H1 (cell line): ENCODE measurements around the gene NR2F1-AS1. TPM values are rescaled to one million over a fixed set of nuclear protein-coding genes. Genes with fewer than 3 reads are reported as not detected.

ENCODE experiments used
- CTCF ChIA-PET: fragments of 300-600 bp; sonication (Branson Sonifier 250); formaldehyde crosslinking; loops from one replicate; lab custom pipeline; 2021; ENCODE audit not compliant: partially characterized antibody; lab: Charles Lee
- POLR2A ChIA-PET: fragments of 300-600 bp; sonication (Branson Sonifier 250); formaldehyde crosslinking; loops from one replicate; lab custom pipeline; 2021; ENCODE audit warnings: inconsistent platforms; ENCODE audit not compliant: partially characterized antibody; lab: Charles Lee
- DNase-seq, 2 experiments: peaks; one replicate each; pipeline versions ENCODE4 v3.0.0 to v3.0.0-alpha.2; 2010 to 2022; ENCODE audit warnings: low spot score in 2 of 2, low read depth in 1 of 2, mixed read lengths in 1 of 2
- FAIRE-seq: peaks from 2 replicates; lab custom pipeline; 2011; peaks lifted over from hg19 to GRCh38; lab: Jason Lieb, UNC
- H2AFZ ChIP-seq: 2 replicates; pipeline ENCODE4 v1.8.1; 2012; ENCODE audit warnings: low read length, inconsistent platforms
- H2AK5ac ChIP-seq: 2 replicates; pipeline ENCODE4 v1.6.1; 2013; ENCODE audit warnings: low read depth, low read length
- H2BK120ac ChIP-seq: replicated peaks from 2 replicates; pipeline ENCODE3; 2013; ENCODE audit warnings: low read depth, low read length, inconsistent platforms
- H2BK12ac ChIP-seq: 2 replicates; pipeline ENCODE4 v1.6.1; 2013; ENCODE audit warnings: low read depth, low read length
- H2BK15ac ChIP-seq: 2 replicates; pipeline ENCODE4 v1.6.1; 2013; ENCODE audit warnings: low read length
- H2BK20ac ChIP-seq: 2 replicates; pipeline ENCODE4 v1.6.1; 2013; ENCODE audit warnings: low read length
- H2BK5ac ChIP-seq: 2 replicates; pipeline ENCODE4 v1.6.1; 2013; ENCODE audit warnings: low read depth, low read length
- H3K14ac ChIP-seq: 2 replicates; pipeline ENCODE4 v1.6.1; 2013; ENCODE audit warnings: inconsistent platforms; ENCODE audit not compliant: insufficient read length
- H3K18ac ChIP-seq: 2 replicates; pipeline ENCODE4 v1.6.1; 2013; ENCODE audit warnings: low read length; ENCODE audit errors: extremely low read depth
- H3K23ac ChIP-seq: 2 replicates; pipeline ENCODE4 v1.6.1; 2013; ENCODE audit warnings: inconsistent platforms; ENCODE audit not compliant: insufficient read length
- H3K23me2 ChIP-seq: 2 replicates; pipeline ENCODE4 v1.6.1; 2013; ENCODE audit warnings: low read depth, low read length
- H3K27ac ChIP-seq: 2 replicates; pipeline ENCODE4 v1.6.1; 2011; ENCODE audit warnings: low read depth, low read length, inconsistent platforms
- H3K27me3 ChIP-seq, 4 experiments: replicated peaks in 1 of 4; 1 replicate in 1 of 4; 2 replicates in 3 of 4; pipeline versions ENCODE4 v1.6.1 to v1.8.1; 2011 to 2013; ENCODE audit warnings: low read length in 3 of 4, mild to moderate bottlenecking in 3 of 4, inconsistent platforms in 2 of 4, mixed read lengths in 2 of 4, moderate library complexity in 1 of 4; ENCODE audit not compliant: control insufficient read depth in 3 of 4, insufficient read depth in 3 of 4; ENCODE audit errors: extremely low read depth in 1 of 4
- H3K36me3 ChIP-seq, 4 experiments: 2 replicates each; pipeline versions ENCODE4 v1.6.1 to v1.8.1; 2011 to 2013; ENCODE audit warnings: mild to moderate bottlenecking in 4 of 4, low read length in 3 of 4, moderate library complexity in 2 of 4, control low read depth in 1 of 4, inconsistent platforms in 1 of 4; ENCODE audit not compliant: insufficient read depth in 4 of 4, control insufficient read depth in 2 of 4
- H3K4ac ChIP-seq: replicated peaks from 2 replicates; pipeline ENCODE3; 2013; ENCODE audit warnings: low read length, low read depth, mixed read lengths, inconsistent platforms; ENCODE audit not compliant: insufficient read length
- H3K4me1 ChIP-seq, 4 experiments: replicated peaks in 1 of 4; 1 replicate in 1 of 4; 2 replicates in 3 of 4; pipeline versions ENCODE4 v1.6.1 to v1.8.1; 2011 to 2013; ENCODE audit warnings: low read length in 3 of 4, inconsistent platforms in 2 of 4, mixed read lengths in 1 of 4; ENCODE audit not compliant: insufficient read depth in 4 of 4, control insufficient read depth in 3 of 4
- H3K4me2 ChIP-seq, 2 experiments: 2 replicates each; pipeline versions ENCODE4 v1.6.1 to v1.8.1; 2011 to 2013; ENCODE audit warnings: low read depth in 2 of 2, low read length in 2 of 2, control low read depth in 1 of 2, inconsistent platforms in 1 of 2, mild to moderate bottlenecking in 1 of 2; ENCODE audit not compliant: insufficient read depth in 1 of 2
- H3K4me3 ChIP-seq, 4 experiments: fragments of 200-600, 300-600 bp in 1 of 4; sonication (generic), shearing (Covaris generic), sonication (Bioruptor Twin) in 1 of 4; 2 replicates each; pipeline versions ENCODE4 v1.5.1 to v1.8.1; 2011 to 2016; ENCODE audit warnings: low read length in 4 of 4, low read depth in 3 of 4, control low read depth in 2 of 4, inconsistent platforms in 2 of 4, mild to moderate bottlenecking in 2 of 4, mixed read lengths in 1 of 4, moderate library complexity in 1 of 4; ENCODE audit not compliant: insufficient read depth in 2 of 4; ENCODE audit errors: extremely low read depth in 1 of 4
- H3K56ac ChIP-seq: replicated peaks from 2 replicates; pipeline ENCODE3; 2013; ENCODE audit warnings: low read depth, mild to moderate bottlenecking, mixed read lengths, low read length, inconsistent platforms; ENCODE audit not compliant: insufficient read length
- H3K79me1 ChIP-seq: 2 replicates; pipeline ENCODE4 v1.6.1; 2013; ENCODE audit warnings: low read depth, low read length, control low read depth
- H3K79me2 ChIP-seq, 2 experiments: 2 replicates each; pipeline versions ENCODE4 v1.6.1 to v1.8.1; 2012 to 2013; ENCODE audit warnings: low read length in 2 of 2, mild to moderate bottlenecking in 2 of 2, inconsistent platforms in 1 of 2; ENCODE audit not compliant: insufficient read depth in 2 of 2, control insufficient read depth in 1 of 2
- H3K9ac ChIP-seq, 4 experiments: replicated peaks in 1 of 4; 1 replicate in 1 of 4; 2 replicates in 3 of 4; pipeline versions ENCODE4 v1.6.1 to v1.8.1; 2011 to 2013; ENCODE audit warnings: low read depth in 3 of 4, low read length in 3 of 4, control low read depth in 2 of 4, mild to moderate bottlenecking in 2 of 4, moderate library complexity in 2 of 4, inconsistent platforms in 1 of 4; ENCODE audit errors: extremely low read depth in 1 of 4
- H3K9me3 ChIP-seq, 2 experiments: 2 replicates each; pipeline versions ENCODE4 v1.6.1 to v1.8.1; 2012 to 2013; ENCODE audit warnings: mild to moderate bottlenecking in 2 of 2, moderate library complexity in 2 of 2, control low read depth in 1 of 2, inconsistent platforms in 1 of 2, low read depth in 1 of 2, low read length in 1 of 2, mixed read lengths in 1 of 2; ENCODE audit not compliant: insufficient read depth in 2 of 2
- H4K20me1 ChIP-seq, 2 experiments: replicated peaks in 1 of 2; 2 replicates each; pipeline versions ENCODE3 to v1.8.1; 2011 to 2013; ENCODE audit warnings: inconsistent platforms in 2 of 2, low read length in 2 of 2, mild to moderate bottlenecking in 1 of 2; ENCODE audit not compliant: insufficient read depth in 2 of 2, control insufficient read depth in 1 of 2
- H4K5ac ChIP-seq: 2 replicates; pipeline ENCODE4 v1.6.1; 2013; ENCODE audit warnings: low read length, low read depth, mixed read lengths, inconsistent platforms; ENCODE audit not compliant: insufficient read length
- H4K8ac ChIP-seq: 2 replicates; pipeline ENCODE4 v1.8.0; 2013; ENCODE audit warnings: mild to moderate bottlenecking, moderate library complexity, low read length, inconsistent platforms; ENCODE audit not compliant: insufficient read depth; ENCODE audit errors: extremely low read depth
- H4K91ac ChIP-seq: replicated peaks from 2 replicates; pipeline ENCODE3; 2013; ENCODE audit warnings: low read length, mixed read lengths, inconsistent platforms; ENCODE audit not compliant: insufficient read length
- CHD2 ChIP-seq: IDR thresholded peaks from 2 replicates; pipeline ENCODE4 v1.6.1; 2012; ENCODE audit warnings: low read length, improper control_type of control experiment
- EGR1 ChIP-seq: IDR thresholded peaks from 2 replicates; pipeline ENCODE4 v1.6.1; 2011; ENCODE audit warnings: low read depth, low read length, borderline replicate concordance
- KDM5A ChIP-seq: fragments of 200-600 bp; IDR thresholded peaks from 2 replicates; pipeline ENCODE4 v1.7.1; 2012; ENCODE audit warnings: mild to moderate bottlenecking, low read length, inconsistent platforms, mixed read lengths
- SP1 ChIP-seq: IDR thresholded peaks from 2 replicates; pipeline ENCODE4 v1.6.1; 2011; ENCODE audit warnings: low read depth, low read length
- TAF1 ChIP-seq: IDR thresholded peaks from 2 replicates; pipeline ENCODE4 v1.6.1; 2011; ENCODE audit warnings: mild to moderate bottlenecking, low read depth, low read length
- WGBS, 2 experiments: shearing (Covaris generic) in 1 of 2; methylation state at CpG; one replicate each; pipeline versions ENCODE4 v1.1.6 to v1.1.7; 2013 to 2015; ENCODE audit warnings: low lambda C conversion rate in 2 of 2, mixed read lengths in 2 of 2, inconsistent platforms in 1 of 2, low coverage in 1 of 2, missing lambda C conversion rate in 1 of 2; ENCODE audit not compliant: insufficient replicate concordance in 2 of 2, insufficient coverage in 1 of 2, insufficient read length in 1 of 2; ENCODE audit errors: extremely low coverage in 1 of 2, missing lambda C conversion rate in 1 of 2; 5-methylcytosine and 5-hydroxymethylcytosine counted together
- polyA plus RNA-seq, 7 experiments: library from polyadenylated mRNA; depleted of rRNA in 3 of 7; stranded (reverse) in 5 of 7; unstranded in 2 of 7; fragments of >200 nt in 5 of 7; fragments of 200-250 nt in 2 of 7; gene quantifications; 1 replicate in 5 of 7; 2 replicates in 1 of 7; 4 replicates in 1 of 7; pipeline versions ENCODE4 v1.2.1 to v1.2.3, GENCODE V29; 2011 to 2013; ENCODE audit warnings: missing spikeins in 2 of 7, mixed read lengths in 2 of 7
- total RNA-seq: library from RNA; stranded (reverse); fragmentation: NEBNext Ultra II Directional; extraction: Animal tissue kit (Norgen Biotek cat#: 25700); gene quantifications from 2 replicates; pipeline ENCODE4 v1.2.1, GENCODE V29; 2021

Gene NR2F1-AS1
- total and polyA plus RNA-seq, 2 of the 8 experiments (the other 6 are each of a cell fraction or from before 2014, with no cell fraction given): 1.6 to 5.6 TPM

- Histone ChIP-seq H3K14ac (no peak overlapping the region), H3K9me3 (peaks cover 13 to 18% of the 10 kb centered on the region in 2 experiments), H2AFZ (no peak overlapping the region), H3K4ac (no peak overlapping the region), H3K4me2 (no peak overlapping the region), H3K4me3 (no peak overlapping the region), H3K79me1 (no peaks in the 10 kb centered on the region), H3K23me2 (no peaks in the 10 kb centered on the region), H2BK5ac (no peak overlapping the region), H2BK15ac (no peak overlapping the region), H3K36me3 (no peaks in the 10 kb centered on the region; a peak in 1 of 8 replicates), H2BK12ac (no peak overlapping the region), H3K9ac (no peak overlapping the region), H3K4me1 (no peaks in the 10 kb centered on the region), H2BK120ac (no peak overlapping the region), H3K79me2 (no peaks in the 10 kb centered on the region), H3K23ac (no peak overlapping the region), H4K91ac (no peak overlapping the region), H4K8ac (no peak overlapping the region), H3K56ac (no peak overlapping the region), H3K27ac (no peak overlapping the region), H2BK20ac (no peak overlapping the region), H3K18ac (no peak overlapping the region), H4K20me1 (no peaks in the 10 kb centered on the region), H4K5ac (no peak overlapping the region), H3K27me3 (no peaks in the 10 kb centered on the region), H2AK5ac (no peak overlapping the region)
- WGBS, 2 experiments: 71% methylated on average over 2 of the region's 2 CpGs; no CpG with 5 or more reads in 1 of the 2 experiments
- no peak for FAIRE-seq
- ChIA-PET CTCF (no interaction called here), POLR2A (no interaction called here)
- no peak for DNase-seq
- no peak for TF ChIP-seq CHD2
- TF ChIP-seq KDM5A: no peak
- no peak for TF ChIP-seq TAF1
- TF ChIP-seq EGR1: no peak
- TF ChIP-seq SP1: no peak
Observed at GRCh38 chr5:93438124-93438523, 142.9 kb downstream of the NR2F1-AS1 start.
